Endothelial cell (in vitro differentiated cells): ENCODE measurements around the gene LCP2. TPM values are rescaled to one million over a fixed set of nuclear protein-coding genes. Genes with fewer than 3 reads are reported as not detected.

ENCODE experiments used
- DNase-seq: peaks from one replicate; pipeline ENCODE4 v3.0.0; 2021; ENCODE audit warnings: low spot score
- H3K27ac Mint-ChIP-seq: one replicate; pipeline ENCODE4 v1.8.0; 2021; ENCODE audit warnings: mixed read lengths, inconsistent platforms; ENCODE audit not compliant: unreplicated experiment
- H3K27me3 Mint-ChIP-seq: one replicate; pipeline ENCODE4 v1.8.0; 2021; ENCODE audit warnings: mild to moderate bottlenecking, moderate library complexity, mixed read lengths, inconsistent platforms; ENCODE audit not compliant: unreplicated experiment
- H3K36me3 Mint-ChIP-seq: one replicate; pipeline ENCODE4 v1.8.0; 2021; ENCODE audit warnings: mild to moderate bottlenecking, low read depth, mixed read lengths, inconsistent platforms; ENCODE audit not compliant: unreplicated experiment
- H3K4me1 Mint-ChIP-seq: one replicate; pipeline ENCODE4 v1.8.0; 2021; ENCODE audit warnings: mild to moderate bottlenecking, mixed read lengths, inconsistent platforms; ENCODE audit not compliant: unreplicated experiment
- H3K4me3 Mint-ChIP-seq: one replicate; pipeline ENCODE4 v1.8.0; 2021; ENCODE audit warnings: mild to moderate bottlenecking, mixed read lengths, inconsistent platforms; ENCODE audit not compliant: unreplicated experiment
- H3K9me3 Mint-ChIP-seq: one replicate; pipeline ENCODE4 v1.8.0; 2021; ENCODE audit warnings: mixed read lengths, inconsistent platforms; ENCODE audit not compliant: unreplicated experiment
- CTCF ChIP-seq: fragments of 200-600 bp; sonication (generic); IDR thresholded peaks from one replicate; pipeline ENCODE4 v1.5.0; 2021; ENCODE audit warnings: antibody characterized with exemption; ENCODE audit not compliant: unreplicated experiment
- total RNA-seq: library from RNA; stranded (reverse); fragmentation: NEBNext Ultra II Directional; extraction: Animal tissue kit (Norgen Biotek cat#: 25700); gene quantifications from one replicate; pipeline ENCODE4 v1.2.1, GENCODE V29; 2021; ENCODE audit not compliant: unreplicated experiment

Gene LCP2
- total RNA-seq, 1 donor from 2014 or later = 13.8 TPM

GRCh38 chr5:170317499-170317898, 19.9 kb upstream of the LCP2 start:
- Mint-ChIP-seq H3K9me3 (no peaks in the 10 kb centered on the region), H3K4me1 (no peaks in the 10 kb centered on the region), H3K4me3 (no peak overlapping the region), H3K27me3 (no peaks in the 10 kb centered on the region), H3K36me3 (no peaks in the 10 kb centered on the region), H3K27ac (no peak overlapping the region)
- no peak for DNase-seq
- TF ChIP-seq CTCF = no peak

GRCh38 chr5:170316937-170317336, 19.4 kb upstream of the LCP2 start:
- H3K36me3 Mint-ChIP-seq = no peaks in the 10 kb centered on the region
- no peak for DNase-seq
- no peak overlapping the region for H3K4me3 Mint-ChIP-seq
- no peak overlapping the region for H3K27ac Mint-ChIP-seq
- H3K27me3 Mint-ChIP-seq = no peaks in the 10 kb centered on the region
- TF ChIP-seq CTCF = no peak
- no peaks in the 10 kb centered on the region for H3K9me3 Mint-ChIP-seq
- H3K4me1 Mint-ChIP-seq = no peaks in the 10 kb centered on the region

DNA sequence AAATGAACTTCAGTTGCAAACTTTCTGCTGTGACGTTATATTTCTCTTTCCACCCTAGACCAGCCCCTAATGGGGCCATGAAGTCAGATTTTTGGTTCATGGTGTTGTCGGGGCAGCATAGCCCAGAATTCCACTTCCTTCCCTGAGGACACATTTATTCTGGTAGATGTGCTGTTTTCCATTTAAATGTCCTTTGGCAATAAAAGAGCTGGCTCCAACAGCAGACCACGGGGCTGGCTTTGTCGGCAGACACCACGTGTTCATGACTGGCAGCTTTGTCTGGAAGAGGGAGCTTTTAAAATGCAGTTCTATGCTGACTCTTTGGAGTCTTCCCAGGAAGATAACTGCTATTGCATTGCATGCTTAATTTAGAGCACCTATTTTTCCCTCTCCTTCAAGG, 17.6 kb upstream of the LCP2 start:
- no peaks in the 10 kb centered on the region for H3K4me1 Mint-ChIP-seq
- H3K27ac Mint-ChIP-seq = no peak overlapping the region
- H3K4me3 Mint-ChIP-seq = no peak overlapping the region
- H3K27me3 Mint-ChIP-seq = no peaks in the 10 kb centered on the region
- TF ChIP-seq CTCF = no peak
- H3K36me3 Mint-ChIP-seq = no peaks in the 10 kb centered on the region
- no peak for DNase-seq
- no peaks in the 10 kb centered on the region for H3K9me3 Mint-ChIP-seq

GRCh38 chr5:170314541-170315095, 17.0 kb upstream of the LCP2 start:
- Mint-ChIP-seq H3K27me3 (no peaks in the 10 kb centered on the region), H3K36me3 (no peaks in the 10 kb centered on the region), H3K4me1 (no peaks in the 10 kb centered on the region), H3K27ac (no peak overlapping the region), H3K4me3 (no peak overlapping the region), H3K9me3 (no peaks in the 10 kb centered on the region)
- TF ChIP-seq CTCF = no peak
- DNase-seq = no peak

DNA sequence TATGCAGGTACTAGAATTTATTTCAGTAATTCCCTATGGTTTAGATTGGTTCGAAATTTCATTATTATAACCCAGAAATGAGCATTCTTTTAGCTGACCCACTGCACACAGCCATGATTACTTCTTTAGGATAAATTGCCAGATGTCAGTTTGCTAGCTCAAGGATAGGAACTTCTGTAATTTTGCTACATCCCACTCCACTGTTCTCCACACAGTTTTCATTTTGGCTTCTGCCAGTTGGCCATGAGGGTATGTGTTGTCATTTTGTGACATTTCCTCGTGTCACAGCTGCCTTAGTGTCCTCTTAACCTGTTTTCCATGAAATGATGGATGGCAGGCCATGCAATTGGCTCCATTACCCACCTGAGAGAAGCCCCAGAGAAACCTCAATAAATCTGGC, 16.2 kb upstream of the LCP2 start:
- H3K36me3 Mint-ChIP-seq = no peaks in the 10 kb centered on the region
- H3K4me3 Mint-ChIP-seq = no peak overlapping the region
- no peak for TF ChIP-seq CTCF
- no peaks in the 10 kb centered on the region for H3K27me3 Mint-ChIP-seq
- H3K9me3 Mint-ChIP-seq = no peaks in the 10 kb centered on the region
- H3K4me1 Mint-ChIP-seq = no peaks in the 10 kb centered on the region
- no peak overlapping the region for H3K27ac Mint-ChIP-seq
- no peak for DNase-seq
